H1 (cell line): ENCODE results near the gene IPO13. TPM values are rescaled to one million over a fixed set of nuclear protein-coding genes. Genes with fewer than 3 reads are reported as not detected.

ENCODE experiments used
- CHD1 ChIP-seq: IDR thresholded peaks from 2 replicates; pipeline ENCODE4 v1.6.1; 2012; ENCODE audit warnings: low read depth, low read length, improper control_type of control experiment
- polyA plus RNA-seq, 7 experiments: library from polyadenylated mRNA; depleted of rRNA in 3 of 7; stranded (reverse) in 5 of 7; unstranded in 2 of 7; fragments of >200 nt in 5 of 7; fragments of 200-250 nt in 2 of 7; gene quantifications; 1 replicate in 5 of 7; 2 replicates in 1 of 7; 4 replicates in 1 of 7; pipeline versions ENCODE4 v1.2.1 to v1.2.3, GENCODE V29; 2011 to 2013; ENCODE audit warnings: missing spikeins in 2 of 7, mixed read lengths in 2 of 7
- total RNA-seq: library from RNA; stranded (reverse); fragmentation: NEBNext Ultra II Directional; extraction: Animal tissue kit (Norgen Biotek cat#: 25700); gene quantifications from 2 replicates; pipeline ENCODE4 v1.2.1, GENCODE V29; 2021
- TF ChIP-seq, protein P1 (sequence below): IDR thresholded peaks from 2 replicates; pipeline ENCODE4 v1.6.1; 2011; ENCODE audit warnings: low read length, improper control_type of control experiment

Gene IPO13
- total and polyA plus RNA-seq, 2 of the 8 experiments (the other 6 are each of a cell fraction or from before 2014, with no cell fraction given): 23.0 to 27.0 TPM

DNA sequence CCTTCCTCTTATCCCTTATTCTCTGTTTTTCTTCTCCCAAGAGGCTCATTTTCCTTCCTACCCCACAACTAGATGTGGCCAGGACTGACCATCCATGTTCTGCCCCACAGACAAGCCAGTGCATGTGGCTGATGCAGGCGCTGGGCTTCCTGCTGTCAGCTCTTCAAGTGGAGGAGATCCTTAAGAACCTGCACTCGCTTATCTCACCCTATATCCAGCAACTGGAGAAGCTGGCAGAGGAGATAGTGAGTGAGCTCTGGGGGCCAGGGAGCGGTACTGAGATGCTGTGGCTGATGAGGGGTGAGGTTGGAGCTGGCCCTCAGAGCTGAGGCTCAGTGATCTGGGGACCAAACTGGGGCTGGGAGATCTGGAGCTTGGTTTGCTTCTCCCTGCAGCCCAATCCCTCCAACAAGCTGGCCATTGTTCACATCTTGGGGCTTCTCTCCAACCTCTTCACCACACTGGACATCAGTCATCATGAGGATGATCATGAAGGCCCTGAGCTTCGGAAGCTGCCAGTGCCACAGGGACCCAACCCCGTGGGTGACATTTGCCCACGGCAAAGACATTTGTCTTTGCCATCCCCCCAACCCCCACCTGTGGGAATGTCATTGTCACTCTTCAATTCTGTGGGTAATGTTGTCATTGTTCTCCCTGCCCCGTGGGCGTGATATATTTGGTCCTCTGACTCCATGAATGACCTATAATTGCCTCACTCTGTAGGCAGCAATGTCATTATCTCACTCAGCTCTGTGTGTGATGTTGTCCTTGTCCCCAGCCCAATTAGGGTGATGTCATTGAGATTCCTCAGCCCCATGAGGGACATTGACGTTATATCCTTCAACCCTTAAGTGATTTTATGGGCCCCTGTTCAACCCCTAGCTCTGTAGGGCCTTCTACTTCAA is 11.9 kb downstream of the IPO13 start (continued):
- TF ChIP-seq, protein P1, sequence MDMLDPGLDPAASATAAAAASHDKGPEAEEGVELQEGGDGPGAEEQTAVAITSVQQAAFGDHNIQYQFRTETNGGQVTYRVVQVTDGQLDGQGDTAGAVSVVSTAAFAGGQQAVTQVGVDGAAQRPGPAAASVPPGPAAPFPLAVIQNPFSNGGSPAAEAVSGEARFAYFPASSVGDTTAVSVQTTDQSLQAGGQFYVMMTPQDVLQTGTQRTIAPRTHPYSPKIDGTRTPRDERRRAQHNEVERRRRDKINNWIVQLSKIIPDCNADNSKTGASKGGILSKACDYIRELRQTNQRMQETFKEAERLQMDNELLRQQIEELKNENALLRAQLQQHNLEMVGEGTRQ: no peak
- no peak for TF ChIP-seq CHD1
